A549 (cell line): ENCODE results near the gene ACSL5. TPM values are rescaled to one million over a fixed set of nuclear protein-coding genes. Genes with fewer than 3 reads are reported as not detected.

ENCODE experiments used
- ATAC-seq, 2 experiments: fragments of 200-7000 bp in 1 of 2; fragments of >200 bp in 1 of 2; cut with Nextera tagmentation in 1 of 2; cut with Tn5 transposase in 1 of 2; 3 replicates each; pipeline versions ENCODE4 v1.8.0 to v1.9.1; 2018 to 2020; ENCODE audit warnings: mild to moderate bottlenecking in 1 of 2, moderate library complexity in 1 of 2
- CTCF ChIA-PET: fragments of 300-600 bp; sonication (Branson Sonifier 250); formaldehyde crosslinking; extraction: SDS; loops from one replicate; lab custom pipeline; 2021; ENCODE audit warnings: antibody characterized with exemption, inconsistent platforms; lab: Yijun Ruan, JAX
- POLR2A ChIA-PET: fragments of 350-600 bp; formaldehyde crosslinking; extraction: SDS; loops from one replicate; lab custom pipeline; 2021; ENCODE audit warnings: antibody characterized with exemption, inconsistent platforms; lab: Yijun Ruan, JAX
- DNase-seq, 2 experiments: peaks; one replicate each; pipeline versions ENCODE4 v3.0.0 to v3.0.0-alpha.2; 2011 to 2016; ENCODE audit warnings: low read depth in 1 of 2, low spot score in 1 of 2
- FAIRE-seq: peaks from 2 replicates; lab custom pipeline; 2011; peaks lifted over from hg19 to GRCh38; lab: Jason Lieb, UNC
- H3K27ac ChIP-seq, 2 experiments: fragments of >200 bp; sonication (Bioruptor Twin); formaldehyde crosslinking; 3 replicates each; pipeline ENCODE4 v1.5.1; 2016 to 2017
- H3K4me1 ChIP-seq: fragments of >200 bp; sonication (Bioruptor Twin); formaldehyde crosslinking; 3 replicates; pipeline ENCODE4 v1.6.1; 2016
- H3K4me2 ChIP-seq: fragments of >200 bp; sonication (Bioruptor Twin); formaldehyde crosslinking; 3 replicates; pipeline ENCODE4 v1.6.1; 2016
- H3K4me3 ChIP-seq: fragments of >200 bp; sonication (Bioruptor Twin); formaldehyde crosslinking; 3 replicates; pipeline ENCODE4 v1.5.1; 2016
- H3K9me3 ChIP-seq: fragments of >200 bp; sonication (Bioruptor Twin); formaldehyde crosslinking; 3 replicates; pipeline ENCODE4 v1.6.1; 2016
- CTCF ChIP-seq: fragments of >200 bp; sonication (Bioruptor Twin); formaldehyde crosslinking; IDR thresholded peaks from 3 replicates; pipeline ENCODE4 v1.5.1; 2016
- POLR2A ChIP-seq: IDR thresholded peaks from 2 replicates; pipeline ENCODE4 v1.6.1; 2012; ENCODE audit warnings: mild to moderate bottlenecking, low read length
- RAD21 ChIP-seq, 2 experiments: fragments of >200 bp in 1 of 2; sonication (Bioruptor Twin) in 1 of 2; formaldehyde crosslinking in 1 of 2; IDR thresholded peaks in 1 of 2; conservative IDR thresholded peaks in 1 of 2; 2 replicates in 1 of 2; 3 replicates in 1 of 2; pipeline ENCODE4 v1.6.1; 2012 to 2018; ENCODE audit warnings: inconsistent platforms in 1 of 2
- SMC3 ChIP-seq: fragments of >200 bp; sonication (Bioruptor Twin); formaldehyde crosslinking; IDR thresholded peaks from 3 replicates; pipeline ENCODE4 v1.6.1; 2018; ENCODE audit warnings: inconsistent platforms
- WGBS: methylation state at CpG from one replicate; pipeline ENCODE4 v1.1.6; 2017; ENCODE audit errors: missing lambda C conversion rate; 5-methylcytosine and 5-hydroxymethylcytosine counted together
- polyA plus RNA-seq, 4 experiments: library from polyadenylated mRNA; depleted of rRNA in 3 of 4; stranded (reverse); fragments of >200 nt; fragmentation: RNase III in 1 of 4; extraction: RNeasy Plus Mini Kit Qiagen cat#74134 plus additional on column Dnase treatment in 1 of 4; gene quantifications; 2 replicates in 3 of 4; 3 replicates in 1 of 4; pipeline ENCODE4 v1.2.3, GENCODE V29; 2011 to 2017
- TF ChIP-seq, protein P1 (sequence below): fragments of 200-600 bp; sonication (generic); IDR thresholded peaks from 2 replicates; pipeline ENCODE4 v1.6.1; 2016; ENCODE audit warnings: antibody characterized with exemption, mild to moderate bottlenecking, moderate library complexity
- TF ChIP-seq, protein P2 (sequence below): IDR thresholded peaks from 2 replicates; pipeline ENCODE4 v1.6.1; 2012

ACSL5 gene
- polyA plus RNA-seq, 2 of the 4 experiments (the other 2 are of a cell fraction), result 0.15 to 0.25 TPM

- CTCF ChIA-PET, result no interaction called here
- ATAC-seq, result no peak
- no peak for FAIRE-seq
- no peak overlapping the region for H3K4me2 ChIP-seq
- TF ChIP-seq POLR2A, result no peak
- no peaks in the 10 kb centered on the region for H3K4me1 ChIP-seq
- H3K9me3 ChIP-seq, result peaks cover 7% of the 10 kb centered on the region; the same call in 1 of the 3 replicates
- H3K27ac ChIP-seq, result no peak overlapping the region
- WGBS, result 73% methylated on average over 3 of the region's 3 CpGs
- DNase-seq, result no peak
- H3K4me3 ChIP-seq, result no peak overlapping the region
- POLR2A ChIA-PET, result no interaction called here
Measured at GRCh38 chr10:112466802-112467201, 92.9 kb downstream of the ACSL5 start.

DNA sequence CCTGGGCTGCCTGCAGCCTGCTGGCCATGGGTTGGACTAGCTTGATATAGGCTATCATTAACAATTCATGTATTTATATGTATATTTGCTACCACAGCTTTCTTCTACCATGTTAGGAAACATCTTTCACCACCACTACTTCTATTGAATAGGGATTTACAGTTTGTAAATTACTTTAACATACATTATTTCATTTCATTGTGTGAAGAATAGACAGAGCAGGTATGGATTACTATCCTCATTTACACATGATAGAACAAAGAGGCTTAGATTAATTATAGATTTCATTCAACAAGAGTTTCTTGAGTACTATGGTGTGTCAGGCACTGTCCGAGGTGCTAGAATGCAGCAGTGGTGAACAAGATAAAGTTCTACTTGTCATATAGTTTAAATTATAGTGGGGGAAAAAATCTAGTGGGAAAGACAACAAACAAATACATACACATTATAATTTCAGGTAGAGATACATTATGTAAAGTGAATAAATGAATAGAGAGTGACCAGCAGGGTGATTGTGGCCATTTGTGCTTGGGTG, 93.7 kb downstream of the ACSL5 start:
- FAIRE-seq (no peak), ATAC-seq (no peak)
- ChIA-PET POLR2A (no interaction called here), CTCF (interaction anchor here (1.4 kb wide), 1 partner anchor 9 kb away, joined by 3 read pairs; no protein-coding TSS in a partner anchor)
- WGBS, result 80% methylated on average over 1 of the region's 1 CpG
- Histone ChIP-seq H3K27ac (no peak overlapping the region), H3K4me2 (no peak overlapping the region)
- TF ChIP-seq, protein P1, sequence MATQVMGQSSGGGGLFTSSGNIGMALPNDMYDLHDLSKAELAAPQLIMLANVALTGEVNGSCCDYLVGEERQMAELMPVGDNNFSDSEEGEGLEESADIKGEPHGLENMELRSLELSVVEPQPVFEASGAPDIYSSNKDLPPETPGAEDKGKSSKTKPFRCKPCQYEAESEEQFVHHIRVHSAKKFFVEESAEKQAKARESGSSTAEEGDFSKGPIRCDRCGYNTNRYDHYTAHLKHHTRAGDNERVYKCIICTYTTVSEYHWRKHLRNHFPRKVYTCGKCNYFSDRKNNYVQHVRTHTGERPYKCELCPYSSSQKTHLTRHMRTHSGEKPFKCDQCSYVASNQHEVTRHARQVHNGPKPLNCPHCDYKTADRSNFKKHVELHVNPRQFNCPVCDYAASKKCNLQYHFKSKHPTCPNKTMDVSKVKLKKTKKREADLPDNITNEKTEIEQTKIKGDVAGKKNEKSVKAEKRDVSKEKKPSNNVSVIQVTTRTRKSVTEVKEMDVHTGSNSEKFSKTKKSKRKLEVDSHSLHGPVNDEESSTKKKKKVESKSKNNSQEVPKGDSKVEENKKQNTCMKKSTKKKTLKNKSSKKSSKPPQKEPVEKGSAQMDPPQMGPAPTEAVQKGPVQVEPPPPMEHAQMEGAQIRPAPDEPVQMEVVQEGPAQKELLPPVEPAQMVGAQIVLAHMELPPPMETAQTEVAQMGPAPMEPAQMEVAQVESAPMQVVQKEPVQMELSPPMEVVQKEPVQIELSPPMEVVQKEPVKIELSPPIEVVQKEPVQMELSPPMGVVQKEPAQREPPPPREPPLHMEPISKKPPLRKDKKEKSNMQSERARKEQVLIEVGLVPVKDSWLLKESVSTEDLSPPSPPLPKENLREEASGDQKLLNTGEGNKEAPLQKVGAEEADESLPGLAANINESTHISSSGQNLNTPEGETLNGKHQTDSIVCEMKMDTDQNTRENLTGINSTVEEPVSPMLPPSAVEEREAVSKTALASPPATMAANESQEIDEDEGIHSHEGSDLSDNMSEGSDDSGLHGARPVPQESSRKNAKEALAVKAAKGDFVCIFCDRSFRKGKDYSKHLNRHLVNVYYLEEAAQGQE, result peak; percentile 77
- TF ChIP-seq, protein P2, sequence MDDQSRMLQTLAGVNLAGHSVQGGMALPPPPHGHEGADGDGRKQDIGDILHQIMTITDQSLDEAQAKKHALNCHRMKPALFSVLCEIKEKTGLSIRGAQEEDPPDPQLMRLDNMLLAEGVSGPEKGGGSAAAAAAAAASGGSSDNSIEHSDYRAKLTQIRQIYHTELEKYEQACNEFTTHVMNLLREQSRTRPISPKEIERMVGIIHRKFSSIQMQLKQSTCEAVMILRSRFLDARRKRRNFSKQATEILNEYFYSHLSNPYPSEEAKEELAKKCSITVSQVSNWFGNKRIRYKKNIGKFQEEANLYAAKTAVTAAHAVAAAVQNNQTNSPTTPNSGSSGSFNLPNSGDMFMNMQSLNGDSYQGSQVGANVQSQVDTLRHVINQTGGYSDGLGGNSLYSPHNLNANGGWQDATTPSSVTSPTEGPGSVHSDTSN, result no peak
- TF ChIP-seq, all 56 proteins: peak for 1
- peaks cover 3% of the 10 kb centered on the region; the same call in 1 of the 3 replicates for H3K4me1 ChIP-seq
- peaks cover 7% of the 10 kb centered on the region; the same call in 1 of the 3 replicates for H3K9me3 ChIP-seq
- no peak overlapping the region for H3K4me3 ChIP-seq
- no peak for DNase-seq

GRCh38 chr10:112471878-112472487, 98.1 kb downstream of the ACSL5 start:
- ATAC-seq, result peak; percentile 79 to 85
- peak; percentile 72 for FAIRE-seq
- TF ChIP-seq RAD21 (conservative IDR thresholded peaks at IDR 0.05 in 1 of 2, IDR thresholded peaks at IDR 0.05 in 1 of 2), result peak; percentile 74
- peak; percentile 61 for TF ChIP-seq SMC3
- peak; percentile 89 for TF ChIP-seq CTCF
- TF ChIP-seq, protein P2, result no peak
- 0 out of 3 replicates have a peak overlapping the region, but pooled peaks have one; percentile 28 for H3K4me2 ChIP-seq
- H3K27ac ChIP-seq, result peak overlapping the region in 1 of 2 experiments; percentile 42; a peak in 2 of 6 replicates
- POLR2A ChIA-PET, result no interaction called here
- DNase-seq, result peak; percentile 55 to 71
- H3K4me3 ChIP-seq, result no peak overlapping the region
- H3K4me1 ChIP-seq, result peaks cover 14% of the 10 kb centered on the region; the same call in 2 of the 3 replicates
- CTCF ChIA-PET, result interaction anchor here (0.6 to 7.1 kb wide), 48 partner anchors 10 to 1178 kb away, joined by 3 to 69 read pairs (median 4); partner anchors contain the start of gene GPAM
- H3K9me3 ChIP-seq, result no peaks in the 10 kb centered on the region
- 7% methylated on average over 4 of the region's 4 CpGs for WGBS
